Measurements from ENCODE around the gene LDB2.

DNA sequence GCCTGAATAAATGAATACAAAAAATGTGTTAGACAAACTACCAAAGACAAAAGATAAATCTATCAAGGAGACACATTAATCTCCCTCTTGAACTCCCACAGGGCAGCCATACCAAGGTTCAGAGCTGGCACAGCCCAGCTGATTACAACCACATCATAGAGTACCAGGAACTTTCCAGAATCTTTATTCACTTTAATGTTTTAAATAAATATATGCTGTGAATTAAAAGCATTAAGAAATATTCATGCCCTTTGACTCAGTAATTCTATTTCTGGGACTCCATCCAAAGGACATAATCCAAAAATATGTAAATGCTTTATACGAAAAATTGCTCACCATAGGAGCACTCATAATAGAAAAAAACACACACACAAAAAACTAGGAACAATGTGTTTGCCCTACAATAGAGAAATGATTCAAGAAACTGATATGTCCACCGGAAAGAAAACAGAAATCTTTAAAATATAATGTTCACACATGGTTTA, 126.0 kb downstream of the LDB2 start:
- TF ChIP-seq CTCF (IDR thresholded peaks at IDR 0.05; ENCODE audit: control extremely low read depth in 1 of 3, insufficient read depth in 1 of 3, low read depth in 1 of 3, low read length in 3 of 3) (no peak), POLR2AphosphoS5 (IDR thresholded peaks at IDR 0.05; ENCODE audit: low read depth, low read length) (no peak), EZH2 (IDR thresholded peaks at IDR 0.05; ENCODE audit: low read depth, low read length, severe bottlenecking) (no peak), RAD21 (IDR thresholded peaks at IDR 0.05 in 1 of 2, conservative IDR thresholded peaks at IDR 0.05 in 1 of 2; ENCODE audit: low read depth in 2 of 2, low read length in 2 of 2) (no peak), USF2 (IDR thresholded peaks at IDR 0.05; ENCODE audit: low read length) (no peak), PHF8 (conservative IDR thresholded peaks at IDR 0.05; ENCODE audit: low read depth, low read length) (no peak), POLR2A (IDR thresholded peaks at IDR 0.05; ENCODE audit: control extremely low read depth in 1 of 2, low read depth in 2 of 2, low read length in 2 of 2) (no peak), ATF2 (IDR thresholded peaks at IDR 0.05; ENCODE audit: low read length) (no peak), KDM5A (IDR thresholded peaks at IDR 0.05; ENCODE audit: low read length) (no peak), YY1 (IDR thresholded peaks at IDR 0.05; ENCODE audit: low read depth, low read length) (no peak)

All from H1 (cell line).